H1 (cell line): ENCODE results near the gene AMPH. TPM values are rescaled to one million over a fixed set of nuclear protein-coding genes. Genes with fewer than 3 reads are reported as not detected.

Experiments used
- CTCF ChIA-PET: fragments of 300-600 bp; sonication (Branson Sonifier 250); formaldehyde crosslinking; loops from one replicate; lab custom pipeline; 2021; ENCODE audit not compliant: partially characterized antibody; lab: Charles Lee
- POLR2A ChIA-PET: fragments of 300-600 bp; sonication (Branson Sonifier 250); formaldehyde crosslinking; loops from one replicate; lab custom pipeline; 2021; ENCODE audit warnings: inconsistent platforms; ENCODE audit not compliant: partially characterized antibody; lab: Charles Lee
- DNase-seq, 2 experiments: peaks; one replicate each; pipeline versions ENCODE4 v3.0.0 to v3.0.0-alpha.2; 2010 to 2022; ENCODE audit warnings: low spot score in 2 of 2, low read depth in 1 of 2, mixed read lengths in 1 of 2
- FAIRE-seq: peaks from 2 replicates; lab custom pipeline; 2011; peaks lifted over from hg19 to GRCh38; lab: Jason Lieb, UNC
- H2AFZ ChIP-seq: 2 replicates; pipeline ENCODE4 v1.8.1; 2012; ENCODE audit warnings: low read length, inconsistent platforms
- H2AK5ac ChIP-seq: 2 replicates; pipeline ENCODE4 v1.6.1; 2013; ENCODE audit warnings: low read depth, low read length
- H2BK120ac ChIP-seq: replicated peaks from 2 replicates; pipeline ENCODE3; 2013; ENCODE audit warnings: low read depth, low read length, inconsistent platforms
- H2BK12ac ChIP-seq: 2 replicates; pipeline ENCODE4 v1.6.1; 2013; ENCODE audit warnings: low read depth, low read length
- H2BK15ac ChIP-seq: 2 replicates; pipeline ENCODE4 v1.6.1; 2013; ENCODE audit warnings: low read length
- H2BK20ac ChIP-seq: 2 replicates; pipeline ENCODE4 v1.6.1; 2013; ENCODE audit warnings: low read length
- H2BK5ac ChIP-seq: 2 replicates; pipeline ENCODE4 v1.6.1; 2013; ENCODE audit warnings: low read depth, low read length
- H3K14ac ChIP-seq: 2 replicates; pipeline ENCODE4 v1.6.1; 2013; ENCODE audit warnings: inconsistent platforms; ENCODE audit not compliant: insufficient read length
- H3K18ac ChIP-seq: 2 replicates; pipeline ENCODE4 v1.6.1; 2013; ENCODE audit warnings: low read length; ENCODE audit errors: extremely low read depth
- H3K23ac ChIP-seq: 2 replicates; pipeline ENCODE4 v1.6.1; 2013; ENCODE audit warnings: inconsistent platforms; ENCODE audit not compliant: insufficient read length
- H3K23me2 ChIP-seq: 2 replicates; pipeline ENCODE4 v1.6.1; 2013; ENCODE audit warnings: low read depth, low read length
- H3K27ac ChIP-seq: 2 replicates; pipeline ENCODE4 v1.6.1; 2011; ENCODE audit warnings: low read depth, low read length, inconsistent platforms
- H3K27me3 ChIP-seq, 4 experiments: replicated peaks in 1 of 4; 1 replicate in 1 of 4; 2 replicates in 3 of 4; pipeline versions ENCODE4 v1.6.1 to v1.8.1; 2011 to 2013; ENCODE audit warnings: low read length in 3 of 4, mild to moderate bottlenecking in 3 of 4, inconsistent platforms in 2 of 4, mixed read lengths in 2 of 4, moderate library complexity in 1 of 4; ENCODE audit not compliant: control insufficient read depth in 3 of 4, insufficient read depth in 3 of 4; ENCODE audit errors: extremely low read depth in 1 of 4
- H3K36me3 ChIP-seq, 4 experiments: 2 replicates each; pipeline versions ENCODE4 v1.6.1 to v1.8.1; 2011 to 2013; ENCODE audit warnings: mild to moderate bottlenecking in 4 of 4, low read length in 3 of 4, moderate library complexity in 2 of 4, control low read depth in 1 of 4, inconsistent platforms in 1 of 4; ENCODE audit not compliant: insufficient read depth in 4 of 4, control insufficient read depth in 2 of 4
- H3K4ac ChIP-seq: replicated peaks from 2 replicates; pipeline ENCODE3; 2013; ENCODE audit warnings: low read length, low read depth, mixed read lengths, inconsistent platforms; ENCODE audit not compliant: insufficient read length
- H3K4me1 ChIP-seq, 4 experiments: replicated peaks in 1 of 4; 1 replicate in 1 of 4; 2 replicates in 3 of 4; pipeline versions ENCODE4 v1.6.1 to v1.8.1; 2011 to 2013; ENCODE audit warnings: low read length in 3 of 4, inconsistent platforms in 2 of 4, mixed read lengths in 1 of 4; ENCODE audit not compliant: insufficient read depth in 4 of 4, control insufficient read depth in 3 of 4
- H3K4me2 ChIP-seq, 2 experiments: 2 replicates each; pipeline versions ENCODE4 v1.6.1 to v1.8.1; 2011 to 2013; ENCODE audit warnings: low read depth in 2 of 2, low read length in 2 of 2, control low read depth in 1 of 2, inconsistent platforms in 1 of 2, mild to moderate bottlenecking in 1 of 2; ENCODE audit not compliant: insufficient read depth in 1 of 2
- H3K4me3 ChIP-seq, 4 experiments: fragments of 200-600, 300-600 bp in 1 of 4; sonication (generic), shearing (Covaris generic), sonication (Bioruptor Twin) in 1 of 4; 2 replicates each; pipeline versions ENCODE4 v1.5.1 to v1.8.1; 2011 to 2016; ENCODE audit warnings: low read length in 4 of 4, low read depth in 3 of 4, control low read depth in 2 of 4, inconsistent platforms in 2 of 4, mild to moderate bottlenecking in 2 of 4, mixed read lengths in 1 of 4, moderate library complexity in 1 of 4; ENCODE audit not compliant: insufficient read depth in 2 of 4; ENCODE audit errors: extremely low read depth in 1 of 4
- H3K56ac ChIP-seq: replicated peaks from 2 replicates; pipeline ENCODE3; 2013; ENCODE audit warnings: low read depth, mild to moderate bottlenecking, mixed read lengths, low read length, inconsistent platforms; ENCODE audit not compliant: insufficient read length
- H3K79me1 ChIP-seq: 2 replicates; pipeline ENCODE4 v1.6.1; 2013; ENCODE audit warnings: low read depth, low read length, control low read depth
- H3K79me2 ChIP-seq, 2 experiments: 2 replicates each; pipeline versions ENCODE4 v1.6.1 to v1.8.1; 2012 to 2013; ENCODE audit warnings: low read length in 2 of 2, mild to moderate bottlenecking in 2 of 2, inconsistent platforms in 1 of 2; ENCODE audit not compliant: insufficient read depth in 2 of 2, control insufficient read depth in 1 of 2
- H3K9ac ChIP-seq, 4 experiments: replicated peaks in 1 of 4; 1 replicate in 1 of 4; 2 replicates in 3 of 4; pipeline versions ENCODE4 v1.6.1 to v1.8.1; 2011 to 2013; ENCODE audit warnings: low read depth in 3 of 4, low read length in 3 of 4, control low read depth in 2 of 4, mild to moderate bottlenecking in 2 of 4, moderate library complexity in 2 of 4, inconsistent platforms in 1 of 4; ENCODE audit errors: extremely low read depth in 1 of 4
- H3K9me3 ChIP-seq, 2 experiments: 2 replicates each; pipeline versions ENCODE4 v1.6.1 to v1.8.1; 2012 to 2013; ENCODE audit warnings: mild to moderate bottlenecking in 2 of 2, moderate library complexity in 2 of 2, control low read depth in 1 of 2, inconsistent platforms in 1 of 2, low read depth in 1 of 2, low read length in 1 of 2, mixed read lengths in 1 of 2; ENCODE audit not compliant: insufficient read depth in 2 of 2
- H4K20me1 ChIP-seq, 2 experiments: replicated peaks in 1 of 2; 2 replicates each; pipeline versions ENCODE3 to v1.8.1; 2011 to 2013; ENCODE audit warnings: inconsistent platforms in 2 of 2, low read length in 2 of 2, mild to moderate bottlenecking in 1 of 2; ENCODE audit not compliant: insufficient read depth in 2 of 2, control insufficient read depth in 1 of 2
- H4K5ac ChIP-seq: 2 replicates; pipeline ENCODE4 v1.6.1; 2013; ENCODE audit warnings: low read length, low read depth, mixed read lengths, inconsistent platforms; ENCODE audit not compliant: insufficient read length
- H4K8ac ChIP-seq: 2 replicates; pipeline ENCODE4 v1.8.0; 2013; ENCODE audit warnings: mild to moderate bottlenecking, moderate library complexity, low read length, inconsistent platforms; ENCODE audit not compliant: insufficient read depth; ENCODE audit errors: extremely low read depth
- H4K91ac ChIP-seq: replicated peaks from 2 replicates; pipeline ENCODE3; 2013; ENCODE audit warnings: low read length, mixed read lengths, inconsistent platforms; ENCODE audit not compliant: insufficient read length
- BCL11A ChIP-seq, 2 experiments: IDR thresholded peaks; one replicate each; pipeline ENCODE4 v1.6.1; 2011; ENCODE audit warnings: low read depth in 2 of 2, low read length in 2 of 2, mild to moderate bottlenecking in 2 of 2
- CBX8 ChIP-seq: fragments of 300-800, 300-1000 bp; sonication (generic); IDR thresholded peaks from 2 replicates; pipeline ENCODE4 v1.7.1; 2016; ENCODE audit warnings: low read depth, low read length, borderline replicate concordance
- FOSL1 ChIP-seq: IDR thresholded peaks from 2 replicates; pipeline ENCODE4 v1.6.1; 2011; ENCODE audit warnings: mild to moderate bottlenecking, low read depth, low read length, moderate library complexity; ENCODE audit not compliant: insufficient read depth
- PHF8 ChIP-seq: fragments of 200-600 bp; sonication (generic); conservative IDR thresholded peaks from 2 replicates; pipeline ENCODE4 v1.7.1; 2012; ENCODE audit warnings: low read depth, mild to moderate bottlenecking, inconsistent platforms, low read length, moderate library complexity
- POU5F1 ChIP-seq: IDR thresholded peaks from 2 replicates; pipeline ENCODE4 v1.6.1; 2011; ENCODE audit warnings: low read depth, mild to moderate bottlenecking, low read length, moderate library complexity
- RNF2 ChIP-seq: fragments of 200-900, 300-1000 bp; sonication (generic); IDR thresholded peaks from 2 replicates; pipeline ENCODE4 v1.7.1; 2016; ENCODE audit warnings: borderline replicate concordance, low read depth, mild to moderate bottlenecking, antibody characterized with exemption, low read length; ENCODE audit not compliant: poor library complexity, severe bottlenecking; ENCODE audit errors: missing control alignments
- WGBS, 2 experiments: shearing (Covaris generic) in 1 of 2; methylation state at CpG; one replicate each; pipeline versions ENCODE4 v1.1.6 to v1.1.7; 2013 to 2015; ENCODE audit warnings: low lambda C conversion rate in 2 of 2, mixed read lengths in 2 of 2, inconsistent platforms in 1 of 2, low coverage in 1 of 2, missing lambda C conversion rate in 1 of 2; ENCODE audit not compliant: insufficient replicate concordance in 2 of 2, insufficient coverage in 1 of 2, insufficient read length in 1 of 2; ENCODE audit errors: extremely low coverage in 1 of 2, missing lambda C conversion rate in 1 of 2; 5-methylcytosine and 5-hydroxymethylcytosine counted together
- polyA plus RNA-seq, 7 experiments: library from polyadenylated mRNA; depleted of rRNA in 3 of 7; stranded (reverse) in 5 of 7; unstranded in 2 of 7; fragments of >200 nt in 5 of 7; fragments of 200-250 nt in 2 of 7; gene quantifications; 1 replicate in 5 of 7; 2 replicates in 1 of 7; 4 replicates in 1 of 7; pipeline versions ENCODE4 v1.2.1 to v1.2.3, GENCODE V29; 2011 to 2013; ENCODE audit warnings: missing spikeins in 2 of 7, mixed read lengths in 2 of 7
- total RNA-seq: library from RNA; stranded (reverse); fragmentation: NEBNext Ultra II Directional; extraction: Animal tissue kit (Norgen Biotek cat#: 25700); gene quantifications from 2 replicates; pipeline ENCODE4 v1.2.1, GENCODE V29; 2021

AMPH gene
- total and polyA plus RNA-seq, 2 of the 8 experiments (the other 6 are each of a cell fraction or from before 2014, with no cell fraction given), result 7.3 to 12.2 TPM

DNA sequence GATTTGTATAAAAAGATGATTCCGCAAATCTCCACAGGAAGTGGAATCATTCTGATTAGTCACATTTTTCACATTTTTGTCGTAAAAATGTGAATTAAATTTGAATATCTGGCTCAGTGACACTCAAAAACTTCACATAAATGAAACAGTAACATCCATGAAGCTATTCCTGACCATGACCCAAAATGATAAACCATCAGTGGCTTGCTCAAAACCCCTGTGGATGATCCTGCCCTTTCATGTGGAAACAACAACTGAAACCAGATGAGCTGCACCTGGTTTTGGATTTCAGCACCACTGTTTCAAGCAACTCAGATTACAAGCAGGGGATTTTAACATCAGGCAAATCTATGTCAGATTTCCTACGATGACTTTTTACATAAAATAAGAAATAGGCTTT lies 80.3 kb downstream of the AMPH start:
- no peaks in the 10 kb centered on the region for H3K36me3 ChIP-seq
- no peaks in the 10 kb centered on the region for H4K20me1 ChIP-seq
- H3K27me3 ChIP-seq, result no peaks in the 10 kb centered on the region
- H2AK5ac ChIP-seq, result no peak overlapping the region
- no peak overlapping the region for H2BK15ac ChIP-seq
- no peak overlapping the region for H2BK12ac ChIP-seq
- ChIA-PET CTCF (no interaction called here), POLR2A (no interaction called here)
- H3K27ac ChIP-seq, result no peak overlapping the region
- no peak overlapping the region for H2BK5ac ChIP-seq
- no peaks in the 10 kb centered on the region for H3K4me1 ChIP-seq
- no peak overlapping the region for H3K56ac ChIP-seq
- no peak overlapping the region for H3K9ac ChIP-seq
- WGBS, 2 experiments, result 55% methylated on average over 3 of the region's 3 CpGs; no CpG with 5 or more reads in 1 of the 2 experiments
- no peak overlapping the region for H3K23ac ChIP-seq
- no peak for DNase-seq
- H3K4me3 ChIP-seq, result no peak overlapping the region
- no peak overlapping the region for H2BK20ac ChIP-seq
- FAIRE-seq, result peak; percentile 60
- H4K91ac ChIP-seq, result no peak overlapping the region
- H2AFZ ChIP-seq, result no peak overlapping the region
- H3K4me2 ChIP-seq, result no peak overlapping the region
- no peak overlapping the region for H3K4ac ChIP-seq
- TF ChIP-seq RNF2 (no peak), PHF8 (no peak), BCL11A (IDR thresholded peaks at IDR 0.05; ENCODE audit: low read depth in 2 of 2, low read length in 2 of 2) (no peak), CBX8 (no peak), POU5F1 (no peak), FOSL1 (no peak)
- no peaks in the 10 kb centered on the region for H3K79me2 ChIP-seq
- H3K18ac ChIP-seq, result no peak overlapping the region
- no peaks in the 10 kb centered on the region for H3K23me2 ChIP-seq
- H4K5ac ChIP-seq, result no peak overlapping the region
- no peak overlapping the region for H2BK120ac ChIP-seq
- H4K8ac ChIP-seq, result no peak overlapping the region
- no peaks in the 10 kb centered on the region for H3K9me3 ChIP-seq
- H3K79me1 ChIP-seq, result no peaks in the 10 kb centered on the region
- no peak overlapping the region for H3K14ac ChIP-seq
